Measurements from ENCODE around the gene MIPOL1.
"Not testable (repeated sequence)": the region's sequence is repeated elsewhere in the genome, so short reads cannot be mapped to it uniquely, and the experiment has no call there.

MIPOL1 gene

GRCh38 chr14:37453985-37454384 is 256.2 kb downstream of the MIPOL1 start:
- Histone ChIP-seq H3K4me2 (ENCODE audit: low read depth, low read length, poor library complexity, severe bottlenecking) (no peak overlapping the region), H3K4me3 (ENCODE audit: low read length, poor library complexity, severe bottlenecking) (no peak overlapping the region), H3F3A (ENCODE audit: low read depth) (no peaks in the 10 kb centered on the region), H4K20me1 (ENCODE audit: insufficient read depth, low read length, poor library complexity, severe bottlenecking) (no peaks in the 10 kb centered on the region), H3K9me2 (replicated peaks; ENCODE audit: low read depth, low read length) (no peaks in the 10 kb centered on the region), H3K9me3 (ENCODE audit: insufficient read depth, low read depth, low read length) (no peaks in the 10 kb centered on the region), H2AFZ (ENCODE audit: low read length) (no peak overlapping the region), H3K9ac (ENCODE audit: low read depth, low read length, poor library complexity, severe bottlenecking) (no peak overlapping the region), H3K27me3 (ENCODE audit: insufficient read depth, low read length, poor library complexity, severe bottlenecking) (no peaks in the 10 kb centered on the region), H3K79me2 (ENCODE audit: insufficient read depth, low read length) (no peaks in the 10 kb centered on the region), H3K36me3 (ENCODE audit: insufficient read depth, low read length) (no peaks in the 10 kb centered on the region), H3K4me1 (ENCODE audit: insufficient read depth, low read length, poor library complexity, severe bottlenecking) (no peaks in the 10 kb centered on the region)
- TF ChIP-seq EZH2phosphoT487 (IDR thresholded peaks at IDR 0.05; ENCODE audit: borderline replicate concordance) (no peak), CTCF (conservative IDR thresholded peaks at IDR 0.05; ENCODE audit: low read length) (no peak)

GRCh38 chr14:37457334-37457733 is 259.6 kb downstream of the MIPOL1 start:
- no peak overlapping the region for H3K4me2 ChIP-seq (ENCODE audit: low read depth, low read length, poor library complexity, severe bottlenecking)
- H3K4me3 ChIP-seq (ENCODE audit: low read length, poor library complexity, severe bottlenecking): no peak overlapping the region
- H2AFZ ChIP-seq (ENCODE audit: low read length): no peak overlapping the region
- TF ChIP-seq CTCF (conservative IDR thresholded peaks at IDR 0.05; ENCODE audit: low read length) (no peak), EZH2phosphoT487 (IDR thresholded peaks at IDR 0.05; ENCODE audit: borderline replicate concordance) (no peak)
- H3K27me3 ChIP-seq (ENCODE audit: insufficient read depth, low read length, poor library complexity, severe bottlenecking): no peaks in the 10 kb centered on the region
- peaks cover 7% of the 10 kb centered on the region; the same call in 1 of the 2 replicates for H3K9me3 ChIP-seq (ENCODE audit: insufficient read depth, low read depth, low read length)
- no peaks in the 10 kb centered on the region for H3K9me2 ChIP-seq (replicated peaks; ENCODE audit: low read depth, low read length)
- no peak overlapping the region for H3K9ac ChIP-seq (ENCODE audit: low read depth, low read length, poor library complexity, severe bottlenecking)
- no peaks in the 10 kb centered on the region for H3K36me3 ChIP-seq (ENCODE audit: insufficient read depth, low read length)
- no peaks in the 10 kb centered on the region for H3F3A ChIP-seq (ENCODE audit: low read depth)
- H4K20me1 ChIP-seq (ENCODE audit: insufficient read depth, low read length, poor library complexity, severe bottlenecking): no peaks in the 10 kb centered on the region
- no peaks in the 10 kb centered on the region for H3K79me2 ChIP-seq (ENCODE audit: insufficient read depth, low read length)
- H3K4me1 ChIP-seq (ENCODE audit: insufficient read depth, low read length, poor library complexity, severe bottlenecking): no peaks in the 10 kb centered on the region

GRCh38 chr14:37462426-37462825 is 264.7 kb downstream of the MIPOL1 start:
- H3K9me2 ChIP-seq (replicated peaks; ENCODE audit: low read depth, low read length); H3K27me3 ChIP-seq (ENCODE audit: insufficient read depth, low read length, poor library complexity, severe bottlenecking); H3K4me1 ChIP-seq (ENCODE audit: insufficient read depth, low read length, poor library complexity, severe bottlenecking); H4K20me1 ChIP-seq (ENCODE audit: insufficient read depth, low read length, poor library complexity, severe bottlenecking); H3K9ac ChIP-seq (ENCODE audit: low read depth, low read length, poor library complexity, severe bottlenecking); H2AFZ ChIP-seq (ENCODE audit: low read length); H3K4me3 ChIP-seq (ENCODE audit: low read length, poor library complexity, severe bottlenecking); H3K79me2 ChIP-seq (ENCODE audit: insufficient read depth, low read length); H3K4me2 ChIP-seq (ENCODE audit: low read depth, low read length, poor library complexity, severe bottlenecking); H3K9me3 ChIP-seq (ENCODE audit: insufficient read depth, low read depth, low read length); H3F3A ChIP-seq (ENCODE audit: low read depth); H3K36me3 ChIP-seq (ENCODE audit: insufficient read depth, low read length): not testable (repeated sequence)

GRCh38 chr14:37464192-37464858 is 266.6 kb downstream of the MIPOL1 start:
- H3F3A ChIP-seq (ENCODE audit: low read depth): no peaks in the 10 kb centered on the region
- H3K4me3 ChIP-seq (ENCODE audit: low read length, poor library complexity, severe bottlenecking): no peak overlapping the region
- no peak overlapping the region for H3K9ac ChIP-seq (ENCODE audit: low read depth, low read length, poor library complexity, severe bottlenecking)
- H3K9me2 ChIP-seq (replicated peaks; ENCODE audit: low read depth, low read length): no peaks in the 10 kb centered on the region
- no peaks in the 10 kb centered on the region for H3K79me2 ChIP-seq (ENCODE audit: insufficient read depth, low read length)
- H3K36me3 ChIP-seq (ENCODE audit: insufficient read depth, low read length): no peaks in the 10 kb centered on the region
- no peaks in the 10 kb centered on the region for H3K27me3 ChIP-seq (ENCODE audit: insufficient read depth, low read length, poor library complexity, severe bottlenecking)
- no peak overlapping the region for H3K4me2 ChIP-seq (ENCODE audit: low read depth, low read length, poor library complexity, severe bottlenecking)
- no peaks in the 10 kb centered on the region for H4K20me1 ChIP-seq (ENCODE audit: insufficient read depth, low read length, poor library complexity, severe bottlenecking)
- TF ChIP-seq CTCF (conservative IDR thresholded peaks at IDR 0.05; ENCODE audit: low read length): no peak
- TF ChIP-seq EZH2phosphoT487 (IDR thresholded peaks at IDR 0.05; ENCODE audit: borderline replicate concordance): no peak
- peaks cover 7% of the 10 kb centered on the region; the same call in 1 of the 2 replicates for H3K9me3 ChIP-seq (ENCODE audit: insufficient read depth, low read depth, low read length)
- no peaks in the 10 kb centered on the region for H3K4me1 ChIP-seq (ENCODE audit: insufficient read depth, low read length, poor library complexity, severe bottlenecking)
- H2AFZ ChIP-seq (ENCODE audit: low read length): no peak overlapping the region
